NCI-H2081 (cell line): Measurements from ENCODE around the gene ZBTB7A.

Experiments
- DNase-seq, 2 experiments: peaks; one replicate each; lab custom pipeline; 2025; lab: John Stamatoyannopoulos, UW

ZBTB7A gene

DNA sequence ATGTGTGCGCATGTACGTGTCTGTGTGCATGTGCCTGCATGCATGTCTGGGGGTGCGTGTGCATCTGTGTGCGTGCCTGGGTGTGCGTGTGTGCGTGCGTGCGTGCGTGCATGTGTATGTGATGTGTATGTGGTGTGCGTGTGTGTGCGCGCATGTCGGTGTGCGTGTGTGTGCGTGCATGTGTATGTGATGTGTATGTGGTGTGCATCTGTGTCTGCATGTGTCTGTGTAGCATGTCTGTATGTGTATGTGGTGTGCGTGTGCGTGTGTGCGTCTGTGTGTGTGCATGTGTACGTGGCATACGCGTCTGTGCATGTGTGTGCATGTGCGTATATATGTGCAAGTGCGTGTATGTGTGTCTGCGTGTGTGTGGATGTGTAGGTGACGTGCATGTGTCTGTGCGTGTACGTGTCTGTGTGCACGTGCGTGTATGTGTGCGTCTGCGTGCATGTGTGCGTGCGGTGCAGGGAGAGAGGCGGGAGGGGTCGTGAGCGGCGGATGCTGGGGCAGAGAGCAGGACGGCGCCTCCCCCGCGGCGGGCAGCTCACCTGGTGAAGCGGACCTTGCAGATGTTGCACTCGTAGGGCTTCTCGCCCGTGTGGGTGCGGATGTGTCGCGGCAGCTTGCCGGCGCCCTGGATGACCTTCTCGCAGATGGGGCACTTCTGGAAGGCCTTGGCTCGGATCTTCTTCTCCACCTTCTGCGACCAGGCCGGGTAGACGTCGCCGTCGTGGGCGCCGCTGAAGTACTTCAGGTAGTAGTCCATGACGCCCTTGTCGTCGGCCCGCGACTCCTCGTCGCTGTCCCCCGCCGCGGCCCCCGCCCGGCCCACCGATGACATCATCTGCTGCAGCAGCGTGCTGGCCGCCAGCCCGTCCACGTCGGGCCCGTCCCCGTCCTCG is 13.0 kb downstream of the ZBTB7A start:
- no peak for DNase-seq

DNA sequence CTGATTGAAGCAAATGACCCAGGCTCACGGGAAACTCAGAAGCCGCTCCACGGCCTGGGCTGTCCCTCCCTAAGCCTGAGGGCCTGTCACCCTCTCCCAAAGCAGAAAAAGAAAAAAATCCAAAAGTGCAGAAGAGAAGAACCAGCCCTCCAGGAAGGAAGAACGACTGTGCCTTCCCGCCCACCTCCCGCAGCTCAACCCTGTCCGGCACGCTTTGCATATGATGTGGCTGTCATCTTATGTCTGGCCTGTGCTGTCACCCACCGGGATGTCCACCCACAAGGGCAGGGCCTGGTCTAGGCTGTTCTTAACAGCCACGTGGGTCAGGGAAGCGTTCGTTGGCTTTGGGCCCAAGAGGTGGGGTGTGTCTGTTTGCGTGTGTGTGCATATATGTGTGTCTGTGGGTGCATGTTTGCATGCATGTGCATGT is 13.7 kb downstream of the ZBTB7A start:
- no peak for DNase-seq

DNA sequence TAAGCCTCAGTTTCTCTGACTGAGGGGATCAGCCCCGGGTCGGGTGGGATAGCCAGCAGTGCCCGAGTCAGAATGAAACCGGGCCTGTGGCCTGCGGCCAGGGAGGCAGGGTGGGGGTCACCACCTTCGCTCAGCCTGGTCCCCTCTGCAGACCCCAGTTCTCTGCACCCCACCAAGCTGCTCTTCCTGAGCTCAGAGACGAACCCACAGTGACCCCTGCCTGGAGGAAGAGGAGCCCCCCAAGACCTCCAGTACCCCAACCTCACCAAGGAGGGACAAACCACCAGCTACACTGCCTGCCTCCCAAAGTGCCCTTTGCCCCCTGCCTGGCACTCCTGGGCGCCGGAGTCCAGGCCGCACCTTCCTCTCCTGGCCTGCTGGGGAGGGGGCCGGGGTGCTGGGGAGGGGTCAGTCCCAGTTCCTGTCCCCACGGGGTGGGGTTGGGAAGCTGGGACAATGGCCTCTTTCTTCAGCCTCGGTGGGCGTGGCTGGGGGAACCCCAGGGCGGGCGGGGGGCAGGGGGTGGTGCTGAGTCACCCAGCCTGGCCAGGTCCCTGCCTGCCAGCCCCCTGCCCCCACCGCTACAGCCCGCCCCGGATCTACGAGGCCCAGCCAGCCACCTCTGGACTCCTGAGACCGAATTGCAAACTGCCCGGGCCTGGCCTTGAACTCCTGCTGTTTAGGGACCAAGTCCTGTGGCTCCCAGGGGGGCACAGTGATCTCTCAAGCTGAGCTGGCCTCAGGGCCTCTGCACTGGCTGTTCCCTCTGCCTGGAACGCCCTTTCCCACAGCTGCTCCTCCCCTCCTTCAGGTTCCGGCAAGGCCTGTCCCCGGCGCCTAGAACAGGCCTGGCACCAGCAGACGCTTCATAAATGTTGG is 14.3 kb downstream of the ZBTB7A start:
- no peak for DNase-seq

DNA sequence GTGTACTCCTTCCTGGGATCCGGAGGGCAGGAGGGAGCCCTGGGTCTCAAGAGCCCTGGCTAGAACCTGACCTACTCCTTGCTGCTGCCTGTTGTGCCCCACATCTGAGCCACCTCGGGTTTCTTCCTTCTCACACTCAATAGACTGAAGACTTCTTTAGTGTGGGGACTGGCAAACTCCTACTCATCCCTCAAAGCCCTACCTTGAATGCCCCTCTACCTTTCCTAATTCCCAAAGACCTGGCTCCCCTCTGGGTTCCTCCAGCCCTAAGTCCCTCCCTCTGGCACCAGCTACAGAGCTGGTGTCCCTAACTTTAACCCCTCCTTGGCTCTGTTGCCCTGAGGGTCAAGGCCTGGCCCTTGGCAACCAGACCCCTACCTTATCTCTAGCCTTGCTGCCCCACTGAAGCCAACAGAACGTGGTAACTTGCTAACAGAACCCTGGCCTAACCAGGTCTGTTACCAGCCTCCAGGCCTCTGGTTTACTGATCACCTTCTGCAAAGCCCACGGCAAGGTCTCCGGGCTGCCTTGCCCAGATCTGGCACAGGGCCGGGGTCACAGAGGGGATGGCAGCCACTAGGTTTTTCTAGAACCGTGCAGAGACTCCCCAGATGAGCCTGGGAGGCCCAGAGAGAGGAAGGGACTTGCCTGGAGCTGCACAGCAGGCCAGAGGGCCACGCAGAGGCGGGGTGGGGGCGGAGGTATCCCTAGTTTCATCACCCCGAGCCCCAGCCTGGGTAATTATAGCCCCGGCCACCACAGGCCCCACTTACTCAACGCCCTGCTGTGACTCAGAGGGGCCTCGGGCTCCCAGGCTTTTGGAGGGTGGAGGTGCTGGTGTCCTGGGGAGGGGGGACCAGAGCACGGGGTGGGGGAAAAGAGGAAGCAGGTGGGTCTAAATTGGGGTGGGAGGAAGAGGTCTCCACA is 15.3 kb downstream of the ZBTB7A start:
- no peak for DNase-seq

DNA sequence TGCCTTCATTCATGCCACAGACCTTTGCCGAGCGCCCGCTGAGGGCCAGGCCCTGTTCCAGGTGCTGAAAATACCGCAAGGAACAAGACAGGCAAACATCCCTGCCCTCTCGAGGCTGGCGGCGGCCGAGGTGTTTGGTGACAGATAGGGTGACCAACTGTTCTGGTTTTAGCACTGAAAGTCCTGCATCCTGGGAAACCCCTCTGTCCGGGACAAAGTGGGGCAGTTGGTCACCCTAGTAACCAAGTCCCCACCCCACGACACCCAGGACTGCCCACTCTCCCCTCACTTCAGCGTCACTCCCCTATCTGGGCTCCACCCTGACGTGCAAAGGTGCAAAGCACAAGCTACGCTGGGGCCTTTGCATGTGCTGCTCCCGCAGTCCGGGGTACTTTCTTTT is 17.3 kb downstream of the ZBTB7A start:
- no peak for DNase-seq

DNA sequence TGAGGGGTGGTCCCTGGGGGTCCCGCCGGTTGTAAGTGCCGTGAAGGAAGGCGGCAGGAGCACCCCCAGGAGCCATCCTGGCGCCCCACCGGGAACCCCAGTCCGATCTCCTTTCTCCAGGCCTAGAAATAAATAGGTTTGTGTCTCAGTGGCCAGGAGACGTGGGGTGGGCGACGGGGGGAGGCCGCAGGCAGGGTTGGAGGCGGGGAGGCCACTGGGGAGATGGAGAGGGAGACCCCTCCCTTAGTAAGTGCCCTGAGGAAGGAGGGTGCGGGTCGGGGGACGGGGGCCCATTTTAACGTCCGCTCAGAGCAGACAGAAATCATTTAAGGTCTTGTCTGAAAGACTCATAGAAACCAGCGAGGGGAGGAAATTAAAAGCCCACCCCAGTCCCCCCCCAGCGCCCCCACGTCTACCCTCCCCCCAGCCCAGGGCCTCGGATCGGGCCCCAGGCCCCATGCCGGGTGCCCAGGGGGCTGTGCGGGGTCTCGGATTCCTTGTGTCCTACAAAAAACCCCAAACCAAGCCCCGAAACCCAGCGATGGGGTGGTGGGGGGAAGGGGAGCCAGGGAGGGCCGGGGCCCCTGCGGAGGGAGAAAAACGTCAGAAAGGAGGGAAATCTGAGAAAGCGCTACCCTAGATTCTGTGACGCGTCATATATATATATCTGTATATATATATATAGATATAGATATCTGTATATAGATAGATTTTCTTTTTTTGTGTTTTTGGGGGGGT is 19.6 kb downstream of the ZBTB7A start:
- DNase-seq, result no peak

DNA sequence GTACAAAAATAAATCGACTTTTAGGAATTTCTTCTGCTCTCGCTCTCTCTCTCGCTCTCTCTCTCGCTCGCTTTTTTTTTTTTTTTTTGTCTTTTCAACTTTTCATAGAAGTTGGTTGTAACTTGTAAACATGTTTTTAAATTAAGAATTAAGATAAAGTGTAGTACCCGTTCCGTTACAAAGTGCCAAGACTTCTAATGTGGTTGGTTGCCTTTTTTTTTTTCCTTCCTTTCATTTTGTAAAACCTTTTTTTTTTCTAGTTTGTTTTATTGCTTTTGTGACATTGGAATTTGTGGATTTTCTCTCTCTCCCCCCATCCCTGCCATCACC is 20.4 kb downstream of the ZBTB7A start:
- DNase-seq, result no peak

DNA sequence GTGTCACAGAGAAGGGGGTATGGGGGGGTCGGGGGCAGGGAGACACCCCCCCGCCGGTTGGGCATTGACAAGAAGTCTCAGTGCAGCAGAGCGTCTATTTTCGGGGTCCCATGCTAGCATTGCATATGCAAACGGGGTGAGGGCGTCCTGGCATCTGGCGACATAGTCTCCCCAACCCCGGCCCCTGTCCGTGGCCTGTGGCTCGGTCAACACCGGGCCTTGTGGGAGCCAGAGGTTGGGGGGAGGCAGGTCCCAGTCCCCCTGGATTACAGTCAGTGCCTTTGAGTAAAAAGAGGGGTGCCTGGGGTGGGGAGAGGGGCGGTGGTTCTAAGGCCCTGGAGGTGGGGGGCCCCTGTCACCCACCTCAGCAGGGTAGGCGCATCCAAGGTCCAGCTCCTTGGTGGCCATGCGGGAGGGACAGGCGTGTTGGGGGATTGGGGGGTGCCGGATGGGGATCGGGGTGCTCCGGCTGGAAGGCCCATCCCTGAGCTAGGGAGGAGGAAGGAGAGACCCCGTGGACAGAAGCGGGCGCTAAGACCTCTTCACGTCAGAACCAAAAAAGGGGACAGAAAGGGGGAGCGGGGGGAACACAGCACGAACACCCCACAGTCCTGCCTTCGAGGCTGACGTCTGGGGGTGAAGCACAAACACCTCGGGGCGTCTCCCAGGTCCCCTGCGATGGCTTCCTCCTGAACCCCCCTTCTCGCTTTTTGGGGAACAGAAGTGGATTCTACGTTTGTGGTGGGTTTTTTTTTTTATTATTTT is 20.9 kb downstream of the ZBTB7A start:
- no peak for DNase-seq

DNA sequence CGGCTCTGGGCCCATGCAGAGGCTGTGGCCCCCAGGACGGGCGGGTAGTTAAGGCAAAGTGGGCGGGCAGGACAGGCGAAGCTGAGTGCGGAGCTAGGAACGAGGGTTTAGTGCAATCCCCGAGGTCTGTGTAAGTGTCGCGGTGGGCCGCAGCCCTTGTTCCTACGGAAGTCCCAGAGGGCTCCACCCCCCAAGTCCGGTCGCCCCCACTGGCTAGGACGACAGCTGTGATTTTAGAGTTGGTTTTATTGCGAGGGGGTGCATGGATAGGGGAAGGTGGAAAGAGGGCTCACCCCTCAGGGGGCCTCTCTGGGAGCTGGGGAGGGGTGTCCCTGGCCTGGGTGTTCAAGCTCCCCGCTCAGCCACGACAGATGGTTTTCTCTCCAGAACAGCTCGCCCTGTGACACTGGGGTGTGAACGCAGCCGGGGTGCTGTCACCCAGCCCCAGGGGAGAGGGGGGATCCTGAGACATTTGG is 21.7 kb downstream of the ZBTB7A start:
- no peak for DNase-seq

DNA sequence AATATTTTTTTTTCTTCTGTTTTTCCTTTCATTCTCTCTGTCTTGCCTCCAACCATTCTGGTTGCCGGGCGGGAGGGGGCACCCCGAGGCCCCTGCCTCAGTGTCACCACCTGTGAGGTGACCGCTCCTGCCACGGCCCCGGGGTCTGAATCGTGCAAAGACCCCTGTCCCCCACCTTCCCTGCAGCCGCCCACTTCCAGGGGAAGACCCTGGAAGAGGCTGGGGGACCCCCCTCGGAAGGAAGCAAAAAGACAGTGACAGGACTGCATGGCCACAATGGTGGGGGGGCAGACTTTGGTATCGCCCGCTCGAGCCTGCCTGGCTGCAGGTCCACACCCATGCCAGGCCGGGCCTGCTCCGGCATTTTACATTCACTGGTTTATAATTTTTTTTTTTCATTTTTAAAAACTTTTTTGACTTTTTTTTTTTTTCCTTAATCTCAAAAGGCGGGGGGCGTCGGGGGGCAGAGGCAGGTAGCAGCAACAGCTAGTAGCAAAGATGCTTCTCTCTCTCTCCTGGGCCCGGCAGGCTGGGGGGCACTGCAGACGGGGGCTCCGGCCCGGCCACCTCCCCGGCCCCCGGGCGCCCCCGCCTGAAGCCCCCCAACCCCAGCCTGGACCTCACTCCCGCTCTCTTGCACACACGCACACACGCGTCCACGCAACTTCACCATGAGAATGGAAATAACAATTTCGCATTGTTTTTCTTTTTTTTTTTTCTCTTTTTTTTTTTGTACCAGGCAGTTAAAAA is 22.6 kb downstream of the ZBTB7A start:
- no peak for DNase-seq

DNA sequence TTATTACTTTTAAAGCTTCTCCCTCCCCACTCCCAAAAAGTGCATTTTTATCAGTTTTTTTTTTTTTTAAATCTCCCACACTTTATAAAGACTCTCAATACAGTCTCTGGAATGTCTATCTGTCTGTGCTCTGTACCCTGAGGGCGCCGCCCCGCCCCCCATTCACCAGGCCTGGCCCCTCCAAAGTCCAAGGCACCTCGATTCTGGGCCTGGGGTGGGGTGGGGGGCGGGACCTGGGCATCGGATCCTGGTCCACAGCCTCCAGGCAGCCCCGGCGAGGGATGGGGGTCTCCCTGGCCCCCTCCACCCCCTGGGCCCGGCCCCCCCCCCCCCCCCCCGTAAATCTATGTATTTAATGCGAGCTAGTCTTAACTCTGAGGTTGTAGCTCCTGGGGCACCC is 23.3 kb downstream of the ZBTB7A start:
- no peak for DNase-seq

DNA sequence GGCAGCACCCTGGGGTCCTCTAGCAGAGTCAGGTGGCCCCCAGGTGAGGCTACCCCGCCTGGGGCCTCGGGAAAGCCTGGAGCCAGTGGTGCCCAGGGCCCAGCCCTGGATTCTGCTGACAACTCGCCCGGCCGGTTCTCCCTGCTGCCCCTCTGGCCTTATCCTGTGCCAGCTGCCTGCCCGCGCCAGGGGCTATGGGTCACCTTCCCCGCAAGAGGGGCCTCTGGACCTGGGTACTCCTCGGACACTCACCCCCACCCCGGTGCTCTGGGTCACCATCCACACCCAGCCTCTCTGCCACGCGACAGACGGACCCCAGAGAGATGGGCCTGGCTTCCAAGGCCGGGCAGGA is 24.0 kb downstream of the ZBTB7A start:
- DNase-seq, result no peak

DNA sequence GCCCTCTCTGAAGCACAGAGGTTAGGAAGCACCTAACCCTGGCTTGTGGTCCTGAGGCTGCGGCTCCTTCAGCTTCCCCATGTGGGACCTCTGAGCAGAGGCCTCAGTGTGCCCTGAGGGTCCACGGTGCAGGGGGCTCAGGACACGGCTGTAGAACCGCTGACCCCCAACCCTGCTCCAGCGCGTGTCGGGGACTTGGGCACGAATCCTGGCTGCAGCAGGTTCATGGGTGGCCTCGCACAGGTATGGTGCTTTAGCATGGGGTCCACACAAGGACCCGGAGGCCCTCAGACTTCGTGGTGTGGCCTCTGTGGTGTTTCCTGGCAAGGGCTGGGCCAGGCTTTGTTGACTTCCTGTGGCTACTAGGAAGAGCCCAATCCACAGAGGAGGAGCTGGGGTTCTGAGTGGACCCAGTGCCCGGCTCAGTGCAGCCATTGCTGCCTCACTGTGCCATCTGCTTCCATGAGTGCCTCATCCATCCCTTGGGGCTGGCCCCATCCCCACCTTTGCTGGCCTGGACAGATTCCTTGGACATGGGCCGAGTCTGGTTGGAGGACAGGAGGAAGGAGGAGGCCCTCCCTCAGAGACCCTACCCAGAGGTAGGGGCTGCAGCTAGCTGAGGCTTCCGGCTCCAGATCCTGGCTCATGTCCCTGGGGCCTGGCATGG is 24.5 kb downstream of the ZBTB7A start:
- DNase-seq, result no peak

DNA sequence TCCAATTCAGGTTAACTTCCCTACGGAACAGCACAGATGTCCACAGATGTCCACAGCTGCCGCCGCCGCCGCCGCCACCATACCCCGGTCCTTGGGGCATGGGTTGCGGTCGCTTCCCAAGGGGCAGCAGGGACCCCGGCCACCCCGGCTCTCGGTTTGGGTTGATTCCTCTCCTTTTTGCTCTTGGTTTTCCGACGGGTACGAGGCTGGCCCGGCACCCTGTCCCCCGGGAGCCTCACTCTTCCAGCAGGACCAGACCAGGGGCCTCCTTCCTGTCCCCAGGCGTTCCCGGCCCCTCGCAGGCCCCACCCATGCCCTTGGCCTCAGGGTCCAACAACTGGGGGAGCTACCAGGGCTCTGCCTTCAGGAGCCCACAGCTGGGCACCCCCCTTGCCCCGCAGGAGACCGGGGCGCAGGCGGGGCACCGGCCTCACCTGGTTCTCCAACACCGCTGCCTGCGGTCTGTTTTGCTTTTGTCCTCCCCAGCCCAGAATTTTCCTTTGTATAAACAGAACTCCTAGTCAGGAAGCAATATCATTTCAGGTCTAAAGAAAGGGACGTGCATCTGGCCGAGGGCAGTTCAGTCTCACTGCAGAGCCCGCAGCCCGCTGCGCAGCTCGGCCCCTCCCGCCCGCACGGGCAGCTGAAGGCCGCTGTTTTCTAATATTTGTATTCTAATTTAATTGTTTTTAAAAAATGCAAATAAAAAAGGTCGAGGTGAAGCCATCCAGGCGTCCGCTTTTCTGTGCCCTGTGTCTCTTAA is 27.9 kb downstream of the ZBTB7A start:
- DNase-seq, result no peak

DNA sequence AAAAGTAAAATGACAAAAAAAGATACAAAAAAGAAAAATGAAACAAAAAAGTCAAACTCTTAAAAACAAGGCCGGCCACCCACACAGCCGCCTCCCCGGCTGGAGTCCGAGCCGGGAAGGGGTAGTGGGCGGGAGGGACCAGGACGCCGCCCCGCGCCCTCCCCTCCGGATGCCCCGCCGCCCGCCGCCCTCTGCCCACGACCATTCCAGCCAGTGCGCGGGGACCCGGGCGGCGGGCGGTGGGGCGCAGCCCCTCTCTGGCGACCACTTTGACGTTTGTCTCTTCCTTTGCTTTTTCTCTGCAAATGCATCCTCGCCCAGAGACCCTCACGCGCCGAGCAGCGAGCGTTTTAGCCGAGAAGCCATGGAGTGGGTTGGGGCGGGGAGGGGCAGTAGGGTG is 28.6 kb downstream of the ZBTB7A start:
- DNase-seq, result no peak

DNA sequence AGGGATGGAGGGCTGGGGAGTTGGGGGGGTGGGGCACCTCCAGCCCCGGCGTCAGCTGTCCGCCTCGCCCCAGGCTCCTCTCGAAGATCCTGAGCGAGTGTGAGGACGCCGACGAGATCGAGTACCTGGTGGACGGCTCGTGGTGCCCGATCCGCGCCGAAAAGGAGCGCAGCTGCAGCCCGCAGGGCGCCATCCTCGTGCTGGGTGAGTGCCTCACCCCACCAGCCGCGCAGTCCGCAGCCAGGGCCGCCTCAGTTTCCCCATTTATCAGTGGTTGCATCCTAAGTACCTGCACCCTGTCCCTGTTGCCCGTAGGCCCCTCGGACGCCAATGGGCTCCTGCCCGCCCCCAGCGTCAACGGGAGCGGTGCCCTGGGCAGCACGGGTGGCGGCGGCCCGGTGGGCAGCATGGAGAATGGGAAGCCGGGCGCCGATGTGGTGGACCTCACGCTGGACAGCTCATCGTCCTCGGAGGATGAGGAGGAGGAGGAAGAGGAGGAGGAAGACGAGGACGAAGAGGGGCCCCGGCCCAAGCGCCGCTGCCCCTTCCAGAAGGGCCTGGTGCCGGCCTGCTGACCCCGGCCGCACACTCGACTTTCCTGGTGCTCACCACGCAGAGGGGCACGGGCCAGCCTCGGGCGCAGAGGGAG is 29.3 kb downstream of the ZBTB7A start:
- DNase-seq, result no peak

DNA sequence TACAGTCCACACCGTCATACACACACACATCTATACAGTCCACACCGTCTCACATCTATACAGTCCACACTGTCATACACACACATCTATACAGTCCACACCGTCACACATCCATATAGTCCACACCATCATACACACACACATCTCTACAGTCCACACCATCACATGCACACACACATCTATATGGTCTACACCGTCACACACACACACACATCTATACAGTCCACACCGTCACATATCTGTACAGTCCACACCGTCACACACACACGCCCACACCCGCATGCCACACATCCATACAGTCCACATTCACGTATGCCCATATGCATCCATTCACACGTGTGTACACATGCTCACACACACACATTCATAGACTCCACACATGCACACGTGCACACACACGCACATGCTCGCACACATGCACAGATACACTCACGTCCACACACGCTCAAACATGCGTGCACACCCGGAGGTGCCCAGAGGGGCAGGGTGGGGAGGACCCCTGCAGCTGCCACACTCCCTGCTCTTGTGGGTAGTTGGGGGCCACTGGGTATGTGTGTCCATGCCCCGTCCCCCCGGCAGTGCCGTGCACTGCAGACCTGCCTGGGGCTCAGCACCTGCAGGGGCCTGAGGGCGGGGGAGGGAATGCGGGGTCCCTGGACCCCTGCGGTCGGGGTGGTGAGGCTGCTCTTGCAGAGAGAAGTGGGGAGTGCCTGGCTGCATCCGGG is 30.0 kb downstream of the ZBTB7A start:
- DNase-seq, result no peak
